GM21723 (cell line): ENCODE measurements around the gene BCO2.

Source experiments
- ATAC-seq: cut with Tn5 transposase; IDR thresholded peaks from one replicate; pipeline ENCODE4 v1.9.1; 2021; ENCODE audit warnings: mild to moderate bottlenecking, moderate library complexity; ENCODE audit not compliant: unreplicated experiment

Gene BCO2

DNA sequence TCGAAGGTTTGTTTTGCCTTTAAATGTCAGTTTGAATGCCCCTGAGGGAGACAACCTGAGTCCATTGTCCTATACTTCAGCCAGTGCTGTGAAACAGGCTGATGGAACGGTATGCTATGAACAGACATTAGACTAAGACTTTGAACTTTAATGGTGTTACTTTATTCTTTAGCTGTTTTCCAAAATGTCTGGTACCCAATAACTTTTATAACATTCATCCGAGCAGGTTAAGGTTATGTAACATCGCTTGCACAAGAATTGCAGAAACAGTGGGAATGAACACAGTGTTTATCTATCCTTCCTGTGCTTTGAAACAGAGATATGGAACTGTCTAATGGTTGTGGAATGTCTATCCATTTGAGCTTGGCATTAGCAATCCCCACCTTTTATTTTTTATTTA is 38.4 kb downstream of the BCO2 start:
- ATAC-seq = no peak

DNA sequence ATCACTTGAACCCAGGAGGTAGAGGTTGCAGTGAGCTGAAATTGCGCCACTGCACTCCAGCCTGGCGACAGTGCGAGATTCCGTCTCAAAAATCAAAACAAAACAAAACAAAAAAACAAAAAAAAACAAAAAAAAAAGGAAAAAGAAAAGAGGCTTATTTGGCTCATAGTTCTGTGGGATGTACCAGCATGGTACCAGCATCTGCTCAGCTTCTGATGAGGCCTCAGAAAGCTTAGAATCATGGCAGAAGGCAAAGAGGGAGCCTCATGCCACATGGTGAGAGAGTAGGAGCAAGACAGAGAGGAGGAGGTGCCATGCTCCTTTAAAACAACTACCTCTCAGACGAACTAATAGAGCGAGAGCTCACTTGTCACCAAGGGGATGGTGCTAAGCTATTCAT is 40.3 kb downstream of the BCO2 start:
- ATAC-seq = no peak

DNA sequence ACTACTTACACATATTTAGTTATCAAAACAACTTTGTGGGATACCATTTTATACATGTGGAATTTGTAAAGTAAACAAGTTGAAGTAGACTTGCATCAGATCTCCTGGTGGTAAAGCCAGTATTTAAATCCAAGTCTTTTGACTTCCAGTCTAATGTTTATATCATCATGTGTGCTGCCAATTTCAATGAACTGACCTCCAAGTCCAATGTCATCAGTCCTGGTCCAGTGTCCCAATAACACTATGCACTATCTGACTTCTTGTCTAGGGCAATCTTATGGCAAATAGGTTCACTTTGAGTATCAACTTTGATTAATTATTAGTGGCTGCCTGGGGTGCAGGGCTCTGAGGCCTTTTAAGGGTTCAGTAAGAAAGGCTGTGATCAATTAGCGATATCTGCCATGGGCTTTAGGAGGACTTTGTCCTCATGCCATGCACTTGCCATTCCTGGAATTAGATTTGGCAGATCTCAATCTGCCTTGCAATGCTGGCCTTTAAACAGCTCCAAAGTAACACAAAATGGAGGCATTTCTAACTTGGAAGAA is 41.3 kb downstream of the BCO2 start:
- no peak for ATAC-seq

DNA sequence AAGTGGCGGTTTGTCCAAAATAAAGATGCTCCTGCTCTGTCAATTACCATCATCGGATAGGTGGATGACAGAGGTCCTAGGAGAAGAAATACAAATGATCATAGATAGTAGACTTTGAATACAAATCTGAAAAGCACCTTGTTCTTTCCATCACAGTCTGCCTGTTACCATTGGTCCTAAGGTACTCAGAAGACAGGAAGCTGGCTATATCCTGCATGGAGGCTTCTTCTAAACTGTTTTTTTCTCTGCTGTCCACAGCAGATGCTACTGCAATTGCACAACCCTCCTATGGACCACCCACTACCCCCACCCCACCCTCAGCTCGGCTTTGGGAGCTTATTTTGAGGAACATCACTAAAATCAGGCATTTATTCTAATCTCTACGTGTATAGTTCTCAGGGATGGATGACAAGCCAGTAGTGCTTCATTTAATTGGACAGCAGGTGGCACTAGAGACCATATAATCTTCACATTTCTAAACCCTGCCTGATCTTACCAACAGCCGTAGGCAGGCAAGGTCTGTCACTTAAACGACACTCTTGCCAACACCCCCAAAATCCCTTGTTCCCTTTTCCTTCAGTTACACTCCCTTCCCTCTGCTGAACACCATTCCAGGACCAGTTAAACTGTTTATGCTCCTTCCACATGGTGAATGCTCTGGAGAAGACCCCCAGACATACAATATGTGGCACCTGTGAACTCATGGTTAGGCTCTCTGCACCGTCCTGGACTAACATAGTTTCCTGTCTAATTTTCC is 44.3 kb downstream of the BCO2 start:
- ATAC-seq = peak; percentile 99

DNA sequence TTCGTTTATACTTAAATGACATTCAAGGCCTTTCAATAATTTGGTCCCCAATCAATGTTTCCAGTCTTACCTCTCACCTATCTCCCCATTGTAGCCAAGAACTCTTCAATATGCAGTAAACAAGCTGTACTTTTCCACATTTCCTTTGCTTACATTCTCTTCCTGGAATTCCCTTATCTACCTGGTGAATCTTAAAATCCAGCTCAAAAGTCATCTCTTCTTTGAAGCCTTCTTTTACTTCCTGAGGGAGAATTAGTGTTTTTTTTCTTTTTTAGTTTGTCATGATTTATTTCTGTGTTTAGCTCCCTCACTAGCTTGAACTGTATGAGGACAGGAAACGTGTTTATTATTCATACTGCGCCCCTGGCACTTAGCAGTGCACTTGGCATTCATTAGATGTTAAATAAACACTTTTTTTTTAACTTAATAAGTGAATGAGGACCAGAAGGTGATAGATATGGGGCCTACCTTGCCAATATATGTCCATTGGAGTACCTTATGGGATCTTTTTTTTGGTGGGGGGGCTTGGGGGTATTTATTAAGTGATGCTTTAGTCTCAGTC is 46.0 kb downstream of the BCO2 start:
- no peak for ATAC-seq

DNA sequence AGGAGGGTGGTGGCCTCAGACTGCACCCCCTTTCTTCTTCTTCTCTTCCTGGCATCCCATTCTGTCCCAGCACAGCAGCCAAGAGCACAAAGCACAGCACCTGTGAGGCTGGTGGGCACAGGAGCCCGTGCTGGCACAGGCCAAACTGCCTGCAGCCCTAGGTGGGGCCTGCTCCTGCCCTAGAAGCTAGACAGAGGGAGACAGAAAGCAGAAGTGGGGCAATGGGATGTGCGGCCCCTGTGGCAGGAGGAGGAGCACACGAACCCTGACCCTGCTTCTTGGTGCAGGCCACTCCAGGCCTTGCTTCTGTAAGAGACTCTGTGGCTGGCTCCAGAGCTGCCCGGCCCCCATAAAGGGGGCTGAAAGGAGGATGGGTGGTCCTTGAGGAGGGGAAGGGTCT is 47.0 kb downstream of the BCO2 start:
- ATAC-seq = no peak

DNA sequence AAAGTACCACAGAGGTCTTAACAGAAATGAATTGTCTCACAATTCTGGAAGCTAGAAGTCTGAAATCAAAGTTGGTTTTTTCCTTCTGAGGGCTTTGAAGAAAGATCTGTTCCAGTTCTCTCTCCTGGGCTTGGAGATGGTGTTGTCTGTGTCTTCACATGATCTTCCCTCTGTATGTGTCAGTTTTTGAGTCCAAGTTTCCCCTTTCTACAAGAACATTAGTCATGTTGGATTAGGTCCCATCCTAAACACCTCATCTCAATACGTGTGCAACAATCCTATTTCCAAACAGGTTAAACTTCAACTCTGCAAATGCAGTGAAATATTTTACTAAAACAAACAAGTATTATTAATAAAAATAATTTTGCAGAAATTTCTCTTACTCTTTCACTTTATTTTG is 47.8 kb downstream of the BCO2 start:
- ATAC-seq = no peak

DNA sequence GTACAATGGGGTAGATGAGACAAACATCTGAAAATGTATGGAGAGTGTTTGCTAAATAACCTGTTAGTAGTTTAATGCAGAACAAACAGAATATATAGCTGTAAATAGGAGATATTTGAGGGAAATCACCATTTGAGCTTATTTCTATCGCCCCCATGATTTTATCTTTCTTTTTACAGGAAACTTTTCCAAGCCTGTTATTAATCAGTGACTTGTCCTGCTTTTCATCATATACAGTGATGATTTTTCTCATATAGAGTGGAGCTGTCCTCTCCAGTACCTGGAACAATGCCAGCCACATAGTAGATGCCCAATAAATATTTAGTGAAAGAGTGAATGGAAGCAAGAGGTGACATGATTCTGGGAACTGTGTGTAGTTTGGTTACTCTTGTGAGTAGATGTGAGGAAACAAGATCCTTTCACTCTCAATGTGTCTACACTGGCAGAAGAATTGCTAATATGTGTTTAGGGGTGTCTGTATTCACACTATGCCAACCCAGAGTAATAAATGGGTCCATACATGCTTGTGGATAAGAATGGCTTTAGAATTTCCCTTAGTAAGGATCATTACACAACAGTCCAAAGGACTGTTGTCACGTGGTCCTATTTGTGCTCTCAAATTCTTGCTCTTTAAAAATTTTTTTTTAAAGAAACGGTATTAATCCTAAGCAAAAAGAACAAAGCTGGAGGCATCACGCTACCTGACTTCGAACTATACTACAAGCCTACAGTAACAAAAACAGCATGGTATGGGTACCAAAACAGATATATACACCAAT is 48.6 kb downstream of the BCO2 start:
- ATAC-seq = no peak

DNA sequence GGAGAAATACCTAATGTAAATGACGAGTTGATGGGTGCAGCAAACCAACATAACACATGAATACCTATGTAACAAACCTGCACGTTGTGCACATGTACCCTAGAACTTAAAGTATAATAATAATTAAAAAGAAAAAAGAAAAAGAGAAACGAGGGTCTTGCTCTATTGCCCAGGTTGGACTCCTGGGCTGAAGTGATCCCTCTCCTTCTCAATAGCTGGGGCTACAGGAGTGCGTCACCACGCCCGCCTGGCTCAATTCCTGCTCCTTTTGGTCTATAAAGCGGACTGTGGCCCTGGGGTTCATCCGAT is 50.4 kb downstream of the BCO2 start:
- no peak for ATAC-seq

DNA sequence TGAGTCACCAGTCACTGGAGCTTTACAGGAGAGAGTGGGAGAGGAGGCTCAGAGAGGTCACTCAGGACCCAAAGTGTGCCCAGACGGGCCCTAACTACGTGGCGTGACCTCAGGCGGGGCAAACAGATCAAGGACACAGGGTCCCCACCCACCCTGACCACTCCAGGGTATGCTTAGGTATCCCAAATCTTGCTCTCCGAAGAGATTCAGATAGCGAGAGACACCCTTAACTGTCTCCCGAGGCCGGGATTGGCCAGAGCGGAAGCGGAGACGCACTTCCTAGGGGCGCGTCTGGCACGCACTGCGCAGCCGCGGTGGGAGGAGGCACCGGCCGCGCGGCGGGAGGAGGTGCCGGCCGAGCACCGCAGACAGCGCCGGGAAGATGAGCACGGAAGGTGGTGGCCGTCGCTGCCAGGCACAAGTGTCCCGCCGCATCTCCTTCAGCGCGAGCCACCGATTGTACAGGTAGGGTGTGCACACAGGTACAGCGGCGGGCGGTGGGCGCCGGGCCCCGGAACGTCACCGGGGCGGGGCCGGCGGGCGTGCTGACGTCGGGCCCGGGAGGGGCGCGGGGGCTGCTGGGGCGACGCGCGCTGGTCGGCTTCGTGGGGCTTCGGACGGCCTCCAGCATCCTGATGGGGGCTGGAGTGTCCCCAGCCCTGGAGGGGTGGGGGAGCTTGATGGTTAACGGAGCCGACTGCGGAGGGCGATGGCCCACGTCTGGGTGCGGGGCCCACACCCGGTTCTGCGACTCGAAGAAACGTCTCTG is 50.9 kb downstream of the BCO2 start, which contains the start of gene PTS:
Gene PTS (plus strand): TSS at position 367 of the 769 bp plus-strand sequence. CDS start 16 bp downstream, at position 383.
- peak; percentile 97 for ATAC-seq

DNA sequence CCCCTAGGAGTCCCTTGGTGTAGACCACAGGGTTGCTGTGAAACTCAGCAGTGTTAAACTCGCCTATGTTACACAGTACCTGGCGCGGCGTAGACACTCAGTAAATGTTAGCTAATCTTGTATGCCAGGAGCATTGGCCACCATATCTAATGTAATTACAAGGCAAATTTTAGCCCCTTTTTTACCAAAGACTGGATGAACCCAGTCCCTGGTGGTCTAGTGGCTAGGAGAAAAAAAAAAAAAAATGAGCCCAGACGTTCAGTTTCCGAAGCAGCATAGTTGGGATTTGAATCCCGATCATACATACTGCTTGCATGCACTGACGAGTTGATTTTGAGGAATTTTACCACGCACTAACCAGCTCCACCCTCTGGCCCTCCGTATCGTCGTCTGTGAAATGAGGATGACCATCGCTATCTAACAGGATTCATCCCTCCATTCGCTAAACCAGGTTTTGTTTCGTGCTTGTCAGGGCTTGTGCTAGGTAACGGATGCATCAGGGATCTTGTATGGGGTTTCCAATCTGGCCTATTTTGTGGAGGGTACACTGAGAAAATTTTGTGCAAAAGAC is 51.6 kb downstream of the BCO2 start:
- peak; percentile 53 for ATAC-seq

DNA sequence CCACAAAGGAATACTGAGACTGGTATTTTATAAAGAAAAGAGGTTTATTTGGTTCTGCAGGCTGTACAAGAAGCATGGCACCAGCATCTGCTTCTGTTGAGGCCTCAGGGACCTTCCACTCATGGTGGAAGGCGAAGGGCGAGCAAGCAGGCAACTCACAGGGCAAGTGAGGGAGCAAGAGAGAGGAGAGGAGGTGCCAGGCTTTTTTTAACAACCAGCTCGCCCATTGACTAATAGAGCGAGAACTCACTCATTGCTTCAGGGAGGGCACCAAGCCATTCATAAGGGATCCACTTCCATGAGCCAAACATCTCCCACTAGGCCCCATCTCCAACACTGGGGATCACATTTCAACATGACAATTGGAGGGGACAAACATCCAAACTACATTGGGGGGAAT is 52.2 kb downstream of the BCO2 start:
- ATAC-seq = no peak

DNA sequence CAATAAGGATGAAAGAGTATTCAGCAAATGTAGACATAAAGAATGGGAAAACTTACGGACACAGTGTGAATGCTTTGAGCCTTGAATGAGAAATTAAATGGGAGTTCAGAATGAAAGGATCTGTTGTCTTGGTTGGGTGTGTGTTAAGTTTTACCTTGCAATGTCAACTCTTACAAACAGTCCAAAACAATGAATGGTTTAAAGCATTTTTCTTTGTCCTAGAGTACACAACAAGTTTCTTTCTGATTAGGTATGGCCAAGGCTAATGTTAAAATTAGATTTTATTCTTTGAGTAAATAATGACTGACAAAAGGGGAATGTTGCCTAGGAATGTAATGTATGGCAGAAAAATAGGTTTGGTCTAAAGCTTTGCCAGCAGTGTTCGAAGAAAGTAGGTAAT is 53.4 kb downstream of the BCO2 start:
- ATAC-seq = no peak

DNA sequence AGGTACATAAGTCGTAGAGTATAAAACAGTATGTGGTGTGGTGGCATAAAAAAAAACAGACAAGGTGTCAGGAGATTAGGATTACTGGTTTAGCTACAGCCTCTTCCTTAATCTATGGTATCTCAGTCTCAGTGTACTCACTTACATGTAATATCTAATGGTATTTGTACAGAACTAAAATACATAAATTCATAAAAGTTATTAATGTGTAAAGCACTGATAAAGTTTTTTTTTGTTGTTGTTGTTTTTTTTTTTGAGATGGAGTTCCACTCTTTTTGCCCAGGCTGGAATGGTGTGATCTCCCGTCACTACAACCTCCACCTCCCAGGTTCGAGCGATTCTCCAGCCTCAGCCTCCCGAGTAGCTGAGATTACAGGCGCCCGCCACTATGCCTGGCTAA is 53.8 kb downstream of the BCO2 start:
- no peak for ATAC-seq

DNA sequence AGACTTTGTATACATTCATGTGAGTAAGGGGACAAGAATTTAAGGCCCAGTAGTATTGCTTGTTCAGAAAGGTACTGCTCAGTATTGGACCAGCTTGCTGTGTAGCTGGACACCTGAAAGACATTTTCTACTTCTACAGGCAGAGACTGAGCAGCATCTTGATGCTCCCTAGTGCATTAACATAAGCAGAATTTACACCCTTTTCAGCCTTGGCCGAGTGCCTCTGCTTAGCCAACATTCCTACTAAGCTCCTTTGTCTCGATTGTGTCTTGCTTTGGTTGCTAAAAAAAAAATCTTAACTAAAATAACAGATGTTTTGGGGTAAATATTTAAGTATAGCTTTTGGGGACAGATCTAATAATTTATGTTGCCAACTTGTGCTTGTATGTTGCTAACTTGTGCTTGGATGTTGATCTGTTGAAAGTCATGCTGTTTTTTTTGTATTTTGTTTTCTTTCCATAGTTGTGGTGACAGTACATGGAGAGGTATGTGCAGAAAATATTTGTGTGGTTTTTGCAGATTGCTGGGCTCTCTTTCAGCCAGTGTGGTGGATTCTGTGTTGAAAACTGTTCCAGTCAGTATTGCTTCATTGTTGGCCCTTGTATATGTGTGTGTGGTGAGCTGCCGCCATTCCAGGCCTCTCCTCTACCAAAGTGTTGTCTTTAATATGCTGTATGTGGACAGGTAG is 54.6 kb downstream of the BCO2 start:
- ATAC-seq = no peak

DNA sequence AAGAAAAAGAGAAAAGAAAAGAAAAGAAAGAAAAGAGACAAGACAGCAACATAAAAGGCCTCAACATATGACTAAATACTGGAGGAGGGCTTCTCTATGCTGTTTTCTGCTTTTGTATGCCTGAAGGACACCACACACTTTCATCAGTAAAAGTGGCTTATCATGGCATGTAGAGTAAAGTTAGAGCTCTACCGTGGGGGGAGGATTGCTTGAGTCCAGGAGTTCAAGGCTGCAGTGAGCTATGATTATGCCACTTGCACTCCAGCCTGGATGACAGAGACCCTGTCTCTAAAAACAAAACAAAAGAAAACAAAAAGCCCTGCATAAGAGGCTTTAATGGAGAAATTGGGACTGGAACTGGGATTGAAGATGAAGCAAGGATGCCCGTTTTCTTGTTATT is 56.6 kb downstream of the BCO2 start:
- ATAC-seq = no peak

DNA sequence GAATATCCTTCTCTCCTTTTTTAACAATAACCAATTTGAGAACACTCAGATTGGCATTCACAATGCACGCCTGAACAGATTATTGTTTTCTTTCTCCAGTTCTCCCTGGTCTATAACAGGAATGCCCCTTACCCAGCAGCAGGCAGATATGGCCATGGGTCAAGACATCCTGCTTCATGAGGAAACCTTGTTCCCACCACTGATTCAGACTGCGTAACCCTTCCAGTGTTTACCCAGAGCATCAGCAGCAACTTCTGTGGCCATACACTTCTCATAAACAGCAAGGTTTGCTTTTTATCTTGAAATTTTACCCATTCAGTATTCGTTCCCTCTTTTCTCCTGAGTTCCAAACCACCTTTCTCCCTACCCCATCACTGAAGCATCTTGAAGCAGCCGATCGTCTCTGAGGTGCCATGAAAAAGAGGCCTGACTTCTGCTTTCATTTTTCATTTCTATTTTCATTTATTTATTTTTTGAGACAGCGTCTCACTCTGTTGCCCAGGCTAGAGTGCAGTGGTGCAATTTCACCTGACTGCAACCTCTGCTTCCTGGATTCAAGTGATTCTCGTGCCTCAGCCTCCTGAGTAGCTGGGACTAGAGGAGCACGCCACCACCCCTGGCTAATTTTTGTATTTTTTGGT is 60.6 kb downstream of the BCO2 start:
- ATAC-seq = peak; percentile 78

DNA sequence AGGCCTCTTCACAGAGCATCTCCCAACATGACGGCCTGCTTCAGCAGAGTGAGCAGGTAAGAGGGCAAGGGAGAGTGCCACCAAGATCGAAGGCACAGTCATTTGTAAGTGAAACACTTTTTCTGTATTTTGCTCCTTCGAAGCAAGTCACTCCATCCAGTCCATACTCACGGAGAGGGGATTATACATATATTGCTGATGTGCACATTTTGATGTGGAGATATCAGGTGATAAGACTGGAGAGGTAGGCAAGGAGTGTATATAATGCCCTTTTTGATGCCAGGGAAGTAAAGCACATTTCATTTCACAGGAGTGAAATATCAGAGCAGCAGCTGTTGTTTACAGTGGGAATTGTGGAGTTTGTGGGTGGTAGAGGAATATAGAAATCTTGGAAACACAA is 62.1 kb downstream of the BCO2 start:
- ATAC-seq = no peak

DNA sequence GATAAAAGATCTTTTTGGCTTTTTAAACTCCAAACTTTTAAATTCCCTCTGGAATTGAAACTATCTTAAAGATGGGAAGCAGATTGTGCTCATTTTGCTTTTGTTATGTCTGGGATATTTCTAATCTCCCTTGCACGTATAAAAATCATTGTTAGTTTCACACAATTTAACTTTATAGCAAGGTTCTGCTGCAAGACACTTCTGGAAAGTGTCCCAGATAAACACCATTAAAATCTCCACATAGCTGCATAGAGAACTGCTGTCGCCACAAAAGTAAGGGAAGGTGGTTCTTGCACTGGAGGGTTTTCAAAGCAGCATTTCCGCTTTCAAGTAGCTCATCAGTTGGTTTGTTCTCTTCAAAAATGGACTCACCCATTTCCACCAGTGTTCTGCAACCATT is 62.7 kb downstream of the BCO2 start:
- no peak for ATAC-seq

DNA sequence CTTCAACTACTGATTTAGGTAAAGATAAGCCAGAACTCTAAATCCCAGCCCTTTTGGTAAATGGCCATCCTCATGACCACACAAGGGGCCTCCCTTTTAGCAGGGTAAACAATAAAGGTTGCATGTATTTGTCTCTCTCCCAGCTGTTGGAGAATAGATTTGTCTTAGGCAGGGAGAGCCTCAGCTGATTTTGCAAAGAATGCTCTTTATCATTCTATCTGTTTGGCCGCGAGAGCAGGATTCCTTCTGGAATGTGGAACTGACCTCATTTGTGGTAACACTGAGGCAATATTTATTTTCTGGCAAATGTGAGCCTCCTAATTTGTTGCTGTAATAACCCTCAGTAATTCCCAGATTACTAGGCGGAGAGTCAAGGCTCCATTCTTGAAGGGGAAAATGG is 66.2 kb downstream of the BCO2 start:
- no peak for ATAC-seq
